ENCODE results near the gene SEC11A.
"Not testable (repeated sequence)": the region's sequence is repeated elsewhere in the genome, so short reads cannot be mapped to it uniquely, and the experiment has no call there.

The SEC11A gene

DNA sequence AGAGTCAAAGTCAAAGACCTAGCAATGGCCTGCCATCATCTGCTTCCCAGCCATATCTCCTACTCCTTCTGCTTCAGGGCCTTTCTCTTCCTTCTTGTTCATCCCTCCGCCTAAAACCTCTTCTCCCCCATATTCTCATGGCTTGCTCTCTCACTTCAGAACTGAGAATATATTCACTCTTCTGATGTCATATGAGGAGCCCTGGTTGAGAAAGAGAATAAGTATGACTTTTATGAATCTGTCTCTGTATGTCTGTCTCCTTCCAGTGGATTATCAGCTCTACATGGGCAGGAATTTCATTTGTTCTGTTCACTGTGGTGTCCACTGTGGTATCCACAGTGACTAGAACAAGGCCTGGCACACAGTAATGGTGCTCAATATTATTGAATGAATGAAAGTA is 44.3 kb upstream of the SEC11A start:
- TF ChIP-seq, protein P1, sequence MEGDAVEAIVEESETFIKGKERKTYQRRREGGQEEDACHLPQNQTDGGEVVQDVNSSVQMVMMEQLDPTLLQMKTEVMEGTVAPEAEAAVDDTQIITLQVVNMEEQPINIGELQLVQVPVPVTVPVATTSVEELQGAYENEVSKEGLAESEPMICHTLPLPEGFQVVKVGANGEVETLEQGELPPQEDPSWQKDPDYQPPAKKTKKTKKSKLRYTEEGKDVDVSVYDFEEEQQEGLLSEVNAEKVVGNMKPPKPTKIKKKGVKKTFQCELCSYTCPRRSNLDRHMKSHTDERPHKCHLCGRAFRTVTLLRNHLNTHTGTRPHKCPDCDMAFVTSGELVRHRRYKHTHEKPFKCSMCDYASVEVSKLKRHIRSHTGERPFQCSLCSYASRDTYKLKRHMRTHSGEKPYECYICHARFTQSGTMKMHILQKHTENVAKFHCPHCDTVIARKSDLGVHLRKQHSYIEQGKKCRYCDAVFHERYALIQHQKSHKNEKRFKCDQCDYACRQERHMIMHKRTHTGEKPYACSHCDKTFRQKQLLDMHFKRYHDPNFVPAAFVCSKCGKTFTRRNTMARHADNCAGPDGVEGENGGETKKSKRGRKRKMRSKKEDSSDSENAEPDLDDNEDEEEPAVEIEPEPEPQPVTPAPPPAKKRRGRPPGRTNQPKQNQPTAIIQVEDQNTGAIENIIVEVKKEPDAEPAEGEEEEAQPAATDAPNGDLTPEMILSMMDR (IDR thresholded peaks at IDR 0.05; ENCODE audit: control insufficient read depth, extremely low read depth, insufficient read depth), result no peak
- no peak for DNase-seq (ENCODE audit: low read depth)
- H3K4me3 ChIP-seq (ENCODE audit: low read depth, low read length), result no peak overlapping the region

DNA sequence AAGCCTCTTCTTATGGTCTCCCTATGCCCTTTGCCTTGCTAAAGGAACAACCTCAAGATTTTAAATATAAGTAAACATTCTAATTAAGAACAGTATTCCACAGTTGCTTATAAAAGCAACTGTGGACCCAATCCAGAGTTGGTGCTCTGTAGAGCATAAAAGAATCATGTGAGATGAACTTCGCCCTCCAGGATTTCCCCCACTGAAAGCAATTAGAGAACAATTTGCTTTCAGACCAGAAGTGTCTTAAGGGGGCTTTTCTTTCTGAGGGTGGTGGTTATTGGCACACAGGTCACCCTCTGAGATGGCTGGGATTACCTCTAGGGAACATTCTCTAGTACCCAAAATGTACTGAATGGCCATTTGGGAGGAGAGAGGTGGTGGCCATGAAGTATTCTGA is 43.1 kb upstream of the SEC11A start:
- TF ChIP-seq, protein P1 (IDR thresholded peaks at IDR 0.05; ENCODE audit: control insufficient read depth, extremely low read depth, insufficient read depth), result no peak
- no peak for DNase-seq (ENCODE audit: low read depth)
- H3K4me3 ChIP-seq (ENCODE audit: low read depth, low read length), result no peak overlapping the region

DNA sequence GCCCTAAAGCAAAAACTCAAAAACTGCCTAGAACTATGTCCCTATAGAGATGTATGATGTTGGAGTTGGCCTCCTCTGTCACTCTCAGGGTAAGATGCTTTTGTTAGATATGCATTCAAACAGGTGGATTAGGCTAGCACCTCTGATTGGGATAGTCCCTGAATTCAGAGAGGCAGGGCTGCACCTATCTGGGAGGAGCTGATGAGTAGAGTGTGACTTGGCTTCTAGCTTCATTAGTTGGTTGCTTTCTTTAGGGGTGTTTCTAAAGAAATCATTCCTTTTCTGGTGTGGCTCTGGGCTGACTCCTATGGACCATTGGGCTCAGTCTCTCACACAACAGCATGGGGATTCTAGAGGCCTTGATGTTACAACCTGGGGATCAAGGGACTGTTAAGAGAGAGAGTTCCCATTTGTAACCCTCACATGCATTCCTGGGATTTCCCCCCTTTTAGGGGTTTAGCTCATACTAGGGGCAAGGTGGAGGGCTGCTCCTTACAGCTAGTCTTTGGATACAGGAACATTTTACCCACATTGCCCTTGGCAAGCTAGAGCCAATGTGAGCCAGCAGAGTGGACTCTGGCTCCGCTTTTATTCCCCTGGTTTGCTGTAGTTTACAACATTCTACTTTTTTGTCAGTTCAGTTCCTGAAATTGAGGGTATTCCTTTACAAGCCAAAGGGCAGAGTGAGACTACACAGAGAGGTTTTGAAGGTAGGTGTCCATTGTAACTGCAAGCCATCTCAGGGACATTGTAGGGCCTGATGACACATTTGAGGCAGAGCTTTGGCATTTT is 40.0 kb upstream of the SEC11A start:
- TF ChIP-seq, protein P1 (IDR thresholded peaks at IDR 0.05; ENCODE audit: control insufficient read depth, extremely low read depth, insufficient read depth), result no peak
- DNase-seq (ENCODE audit: low read depth), result no peak
- no peak overlapping the region for H3K4me3 ChIP-seq (ENCODE audit: low read depth, low read length)

DNA sequence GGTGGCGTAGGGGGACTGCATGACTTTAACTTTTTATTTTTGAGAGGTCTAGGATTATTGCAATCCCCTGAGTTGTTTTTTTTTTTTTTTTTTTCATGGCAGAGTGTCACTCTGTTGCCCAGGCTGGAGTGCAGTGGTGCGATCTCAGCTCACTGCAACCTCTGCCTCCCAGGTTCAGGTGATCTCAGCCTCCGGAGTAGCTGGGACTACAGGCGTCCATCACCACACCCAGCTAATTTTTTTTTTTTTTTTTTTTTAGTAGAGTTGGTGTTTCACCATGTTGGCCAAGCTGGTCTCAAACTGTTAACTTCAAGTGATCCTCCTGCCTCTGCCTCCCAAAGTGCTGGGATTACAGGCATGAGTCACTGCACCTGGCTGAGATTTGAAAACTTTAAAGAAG is 39.0 kb upstream of the SEC11A start:
- not testable (repeated sequence) for DNase-seq (ENCODE audit: low read depth); H3K4me3 ChIP-seq (ENCODE audit: low read depth, low read length)

DNA sequence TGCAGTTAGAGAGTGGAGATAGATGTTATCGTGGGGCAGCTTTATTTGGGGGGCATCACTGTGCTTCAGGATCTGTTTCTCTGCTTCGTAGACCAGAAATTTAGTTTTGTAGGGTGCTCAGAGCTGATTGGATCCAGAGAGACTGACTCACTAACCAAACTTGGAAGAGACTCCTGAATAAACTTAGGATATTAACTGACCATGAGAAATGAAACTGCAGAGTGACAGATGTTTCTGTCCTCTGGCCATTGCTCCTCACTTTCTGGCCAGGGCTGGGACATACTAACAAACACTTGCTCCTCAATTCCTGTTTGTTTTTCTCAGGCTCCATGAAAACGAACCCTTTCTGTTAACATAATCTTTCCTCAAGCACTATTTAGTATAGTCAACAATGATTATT is 36.8 kb upstream of the SEC11A start:
- DNase-seq (ENCODE audit: low read depth), result no peak
- TF ChIP-seq, protein P1 (IDR thresholded peaks at IDR 0.05; ENCODE audit: control insufficient read depth, extremely low read depth, insufficient read depth), result no peak

DNA sequence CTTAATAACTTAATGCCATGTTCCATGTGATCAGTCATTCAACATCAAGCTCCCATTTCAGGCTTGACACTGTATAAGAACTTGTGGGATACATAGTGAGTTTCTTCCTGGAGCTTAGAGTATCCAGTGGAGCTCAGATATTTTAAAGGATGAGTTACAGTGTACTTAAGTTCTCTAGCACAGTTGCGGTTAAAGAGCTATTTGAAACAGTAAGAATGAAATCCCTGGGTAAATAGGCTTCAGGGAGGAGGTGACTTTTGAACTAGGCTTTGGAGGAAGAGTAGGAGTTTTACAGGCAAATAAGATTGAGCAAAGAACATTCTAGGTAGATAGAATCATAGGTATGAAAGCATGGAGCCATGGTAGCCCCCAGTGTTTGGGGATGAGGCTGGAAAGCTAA is 36.3 kb upstream of the SEC11A start:
- TF ChIP-seq, protein P1 (IDR thresholded peaks at IDR 0.05; ENCODE audit: control insufficient read depth, extremely low read depth, insufficient read depth), result no peak
- H3K4me3 ChIP-seq (ENCODE audit: low read depth, low read length), result no peak overlapping the region
- no peak for DNase-seq (ENCODE audit: low read depth)

More for the DNA sequence above, 36.8 kb upstream of the SEC11A start:
- no peak overlapping the region for H3K4me3 ChIP-seq (ENCODE audit: low read depth, low read length)

DNA sequence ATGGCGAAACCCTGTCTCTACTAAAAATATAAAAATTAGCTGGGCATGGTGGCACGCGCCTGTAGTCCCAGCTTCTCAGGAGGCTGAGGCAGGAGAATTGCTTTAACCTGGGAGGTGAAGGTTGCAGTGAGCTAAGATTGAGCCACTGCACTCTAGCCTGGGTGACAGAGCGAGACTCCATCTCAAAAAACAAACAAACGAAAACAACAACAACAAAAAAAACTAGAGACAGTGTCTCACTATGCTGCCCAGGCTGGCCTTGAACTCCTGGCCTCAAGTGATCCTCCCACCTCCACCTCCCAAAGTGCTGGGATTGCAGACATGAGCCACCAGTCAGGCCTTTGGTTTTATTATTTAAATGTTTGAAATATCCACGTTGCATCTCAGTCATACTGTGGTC is 35.8 kb upstream of the SEC11A start:
- not testable (repeated sequence) for H3K4me3 ChIP-seq (ENCODE audit: low read depth, low read length); DNase-seq (ENCODE audit: low read depth)

DNA sequence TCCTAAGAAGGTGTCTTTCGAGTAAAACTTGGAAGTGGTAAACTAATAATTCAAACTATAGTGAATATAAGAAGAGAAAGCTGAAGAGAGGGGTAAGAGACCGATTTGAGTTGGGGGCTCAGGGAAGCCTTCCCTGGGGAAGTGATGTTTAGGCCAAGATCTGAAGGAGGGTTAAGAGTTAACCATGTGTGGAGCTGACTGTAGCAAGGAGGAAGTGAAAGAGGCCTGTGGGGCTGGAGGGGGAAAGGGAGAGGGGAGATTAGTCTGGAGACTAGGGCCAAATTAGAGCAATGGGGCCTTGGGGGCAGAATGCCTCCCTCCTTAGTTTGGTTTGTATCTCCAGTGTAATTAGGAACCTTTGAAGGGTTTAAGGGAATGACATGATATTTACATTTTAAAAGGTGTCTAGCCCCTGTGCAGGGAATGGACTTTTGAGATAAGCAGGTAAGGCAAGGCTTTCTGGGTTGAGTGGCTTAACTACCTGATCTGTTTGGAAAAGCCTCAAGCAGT is 34.7 kb upstream of the SEC11A start:
- TF ChIP-seq, protein P1 (IDR thresholded peaks at IDR 0.05; ENCODE audit: control insufficient read depth, extremely low read depth, insufficient read depth), result no peak
- peak overlapping the region; percentile 91 for H3K4me3 ChIP-seq (ENCODE audit: low read depth, low read length)
- no peak for DNase-seq (ENCODE audit: low read depth)
